Measurements from ENCODE around the gene HS2ST1.

HS2ST1 gene

GRCh38 chr1:86924324-86924960 lies 10.0 kb downstream of the HS2ST1 start:
- Histone ChIP-seq H4K20me1 (ENCODE audit: insufficient read depth, low read length, poor library complexity, severe bottlenecking) (peaks cover under 1% of the 10 kb centered on the region), H3K79me2 (ENCODE audit: insufficient read depth, low read length) (peaks cover 70% of the 10 kb centered on the region), H3K4me3 (ENCODE audit: low read length, poor library complexity, severe bottlenecking) (no peak overlapping the region), H2AFZ (ENCODE audit: low read length) (no peak overlapping the region), H3K9me3 (ENCODE audit: insufficient read depth, low read depth, low read length) (peaks cover 15% of the 10 kb centered on the region; the same call in 1 of the 2 replicates), H3K27me3 (ENCODE audit: insufficient read depth, low read length, poor library complexity, severe bottlenecking) (no peaks in the 10 kb centered on the region), H3K4me1 (ENCODE audit: insufficient read depth, low read length, poor library complexity, severe bottlenecking) (peaks cover 17% of the 10 kb centered on the region), H3K9ac (ENCODE audit: low read depth, low read length, poor library complexity, severe bottlenecking) (no peak overlapping the region), H3F3A (ENCODE audit: low read depth) (no peaks in the 10 kb centered on the region), H3K9me2 (replicated peaks; ENCODE audit: low read depth, low read length) (no peaks in the 10 kb centered on the region), H3K36me3 (ENCODE audit: insufficient read depth, low read length) (no peaks in the 10 kb centered on the region), H3K4me2 (ENCODE audit: low read depth, low read length, poor library complexity, severe bottlenecking) (no peak overlapping the region)
- TF ChIP-seq EZH2phosphoT487 (IDR thresholded peaks at IDR 0.05; ENCODE audit: borderline replicate concordance) = no peak
- TF ChIP-seq CTCF (conservative IDR thresholded peaks at IDR 0.05; ENCODE audit: low read length) = no peak

DNA sequence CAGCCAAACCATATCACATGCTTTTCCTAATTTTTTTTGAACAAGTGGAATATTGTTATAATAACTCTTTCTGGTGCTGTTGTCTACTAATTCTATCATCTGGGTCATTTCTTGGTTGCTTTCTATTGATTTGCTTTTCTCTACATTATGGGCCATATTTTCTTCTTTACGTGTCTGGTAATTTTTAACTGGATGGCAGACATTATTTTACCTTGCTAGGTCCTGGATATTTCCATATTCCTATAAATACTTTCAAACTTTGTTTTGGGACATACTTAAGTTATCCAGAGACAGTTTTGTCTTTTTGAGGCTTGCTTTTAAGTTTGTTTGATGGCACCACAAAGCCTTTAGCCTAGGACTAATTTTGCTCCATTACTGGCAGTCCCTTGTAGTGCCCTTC lies 11.3 kb downstream of the HS2ST1 start:
- no peak overlapping the region for H3K4me2 ChIP-seq (ENCODE audit: low read depth, low read length, poor library complexity, severe bottlenecking)
- H4K20me1 ChIP-seq (ENCODE audit: insufficient read depth, low read length, poor library complexity, severe bottlenecking) = no peaks in the 10 kb centered on the region
- H3K9ac ChIP-seq (ENCODE audit: low read depth, low read length, poor library complexity, severe bottlenecking) = no peak overlapping the region
- no peaks in the 10 kb centered on the region for H3K27me3 ChIP-seq (ENCODE audit: insufficient read depth, low read length, poor library complexity, severe bottlenecking)
- TF ChIP-seq CTCF (conservative IDR thresholded peaks at IDR 0.05; ENCODE audit: low read length) = no peak
- no peak for TF ChIP-seq EZH2phosphoT487 (IDR thresholded peaks at IDR 0.05; ENCODE audit: borderline replicate concordance)
- H3K36me3 ChIP-seq (ENCODE audit: insufficient read depth, low read length) = no peaks in the 10 kb centered on the region
- H2AFZ ChIP-seq (ENCODE audit: low read length) = no peak overlapping the region
- H3K79me2 ChIP-seq (ENCODE audit: insufficient read depth, low read length) = peaks cover 66% of the 10 kb centered on the region
- no peaks in the 10 kb centered on the region for H3F3A ChIP-seq (ENCODE audit: low read depth)
- no peak overlapping the region for H3K4me3 ChIP-seq (ENCODE audit: low read length, poor library complexity, severe bottlenecking)
- peaks cover 11% of the 10 kb centered on the region for H3K4me1 ChIP-seq (ENCODE audit: insufficient read depth, low read length, poor library complexity, severe bottlenecking)
- no peaks in the 10 kb centered on the region for H3K9me2 ChIP-seq (replicated peaks; ENCODE audit: low read depth, low read length)
- peaks cover 15% of the 10 kb centered on the region; the same call in 1 of the 2 replicates for H3K9me3 ChIP-seq (ENCODE audit: insufficient read depth, low read depth, low read length)

DNA sequence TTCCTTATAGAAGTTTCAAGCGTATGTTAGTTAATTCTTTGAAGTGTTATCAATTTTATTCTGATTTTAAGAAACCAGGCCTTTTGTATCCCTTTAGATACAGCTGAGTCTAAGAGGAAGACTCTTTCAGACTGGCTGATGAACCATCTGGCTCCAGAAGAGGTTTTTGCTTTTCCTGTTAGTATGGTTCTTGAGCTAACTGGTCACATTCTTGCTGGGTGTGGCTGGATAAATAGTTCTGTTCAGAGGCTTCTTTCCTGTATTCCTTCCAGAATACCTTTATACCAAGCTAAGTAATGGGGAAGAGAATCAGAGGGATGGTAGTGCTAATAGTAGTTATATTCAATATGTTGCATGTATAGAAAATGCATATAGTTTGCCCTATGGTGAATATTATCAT lies 12.4 kb downstream of the HS2ST1 start:
- H4K20me1 ChIP-seq (ENCODE audit: insufficient read depth, low read length, poor library complexity, severe bottlenecking) = no peaks in the 10 kb centered on the region
- TF ChIP-seq CTCF (conservative IDR thresholded peaks at IDR 0.05; ENCODE audit: low read length) = no peak
- no peak for TF ChIP-seq EZH2phosphoT487 (IDR thresholded peaks at IDR 0.05; ENCODE audit: borderline replicate concordance)
- peaks cover 11% of the 10 kb centered on the region for H3K4me1 ChIP-seq (ENCODE audit: insufficient read depth, low read length, poor library complexity, severe bottlenecking)
- H3F3A ChIP-seq (ENCODE audit: low read depth) = no peaks in the 10 kb centered on the region
- H3K36me3 ChIP-seq (ENCODE audit: insufficient read depth, low read length) = no peaks in the 10 kb centered on the region
- no peak overlapping the region for H2AFZ ChIP-seq (ENCODE audit: low read length)
- no peaks in the 10 kb centered on the region for H3K9me2 ChIP-seq (replicated peaks; ENCODE audit: low read depth, low read length)
- H3K4me3 ChIP-seq (ENCODE audit: low read length, poor library complexity, severe bottlenecking) = no peak overlapping the region
- peaks cover 58% of the 10 kb centered on the region for H3K79me2 ChIP-seq (ENCODE audit: insufficient read depth, low read length)
- H3K27me3 ChIP-seq (ENCODE audit: insufficient read depth, low read length, poor library complexity, severe bottlenecking) = no peaks in the 10 kb centered on the region
- no peak overlapping the region for H3K9ac ChIP-seq (ENCODE audit: low read depth, low read length, poor library complexity, severe bottlenecking)
- H3K9me3 ChIP-seq (ENCODE audit: insufficient read depth, low read depth, low read length) = peaks cover 12% of the 10 kb centered on the region; the same call in 1 of the 2 replicates
- H3K4me2 ChIP-seq (ENCODE audit: low read depth, low read length, poor library complexity, severe bottlenecking) = no peak overlapping the region
